Rectal smooth muscle tissue (tissue), 1 donor: ENCODE measurements around the gene ARID1A.

Experiments used
- H3K27ac ChIP-seq: one replicate; pipeline ENCODE4 v1.7.0; 2013; ENCODE audit warnings: low read depth, low read length, inconsistent platforms
- H3K27me3 ChIP-seq: one replicate; pipeline ENCODE4 v1.7.0; 2013; ENCODE audit warnings: low read length; ENCODE audit not compliant: control insufficient read depth, insufficient read depth
- H3K36me3 ChIP-seq: one replicate; pipeline ENCODE4 v1.7.0; 2013; ENCODE audit warnings: low read length; ENCODE audit not compliant: control insufficient read depth, insufficient read depth
- H3K4me1 ChIP-seq: one replicate; pipeline ENCODE4 v1.7.0; 2013; ENCODE audit warnings: low read length; ENCODE audit not compliant: control insufficient read depth, insufficient read depth
- H3K4me3 ChIP-seq: one replicate; pipeline ENCODE4 v1.7.0; 2013; ENCODE audit warnings: low read length
- H3K9ac ChIP-seq: one replicate; pipeline ENCODE4 v1.7.0; 2013; ENCODE audit warnings: low read length

The ARID1A gene

GRCh38 chr1:26692793-26693490 is 2.9 kb upstream of the ARID1A start:
- Histone ChIP-seq H3K4me1 (peaks cover 21% of the 10 kb centered on the region), H3K4me3 (peak overlapping the region; percentile 77), H3K36me3 (no peaks in the 10 kb centered on the region), H3K27me3 (no peaks in the 10 kb centered on the region), H3K9ac (peak overlapping the region; percentile 63), H3K27ac (peak overlapping the region; percentile 91)

GRCh38 chr1:26693599-26694572 is 1.9 kb upstream of the ARID1A start:
- Histone ChIP-seq H3K9ac (peak overlapping the region; percentile 28), H3K4me3 (peak overlapping the region; percentile 77), H3K4me1 (peaks cover 26% of the 10 kb centered on the region), H3K27me3 (no peaks in the 10 kb centered on the region), H3K36me3 (no peaks in the 10 kb centered on the region), H3K27ac (peak overlapping the region; percentile 91)

- peaks cover 35% of the 10 kb centered on the region for H3K4me1 ChIP-seq
- no peaks in the 10 kb centered on the region for H3K36me3 ChIP-seq
- H3K9ac ChIP-seq = peak overlapping the region; percentile 58
Observed at GRCh38 chr1:26694638-26695355, 1.0 kb upstream of the ARID1A start.

GRCh38 chr1:26696119-26696653 is 371 bp downstream of the ARID1A start:
- peak overlapping the region; percentile 64 for H3K9ac ChIP-seq
- peak overlapping the region; percentile 91 for H3K27ac ChIP-seq
- peak overlapping the region; percentile 65 for H3K4me3 ChIP-seq
- no peaks in the 10 kb centered on the region for H3K36me3 ChIP-seq
- no peaks in the 10 kb centered on the region for H3K27me3 ChIP-seq
- peaks cover 48% of the 10 kb centered on the region for H3K4me1 ChIP-seq

More at GRCh38 chr1:26694638-26695355, 1.0 kb upstream of the ARID1A start:
- Histone ChIP-seq H3K27me3 (no peaks in the 10 kb centered on the region), H3K4me3 (peak overlapping the region; percentile 82), H3K27ac (peak overlapping the region; percentile 91)

- Histone ChIP-seq H3K36me3 (no peaks in the 10 kb centered on the region), H3K27me3 (no peaks in the 10 kb centered on the region), H3K4me1 (peaks cover 54% of the 10 kb centered on the region), H3K9ac (peak overlapping the region; percentile 64), H3K4me3 (peak overlapping the region; percentile 65), H3K27ac (peak overlapping the region; percentile 91)
Observed at GRCh38 chr1:26696654-26697430, 1.0 kb downstream of the ARID1A start.

- Histone ChIP-seq H3K4me1 (peaks cover 58% of the 10 kb centered on the region), H3K27ac (peak overlapping the region; percentile 91), H3K36me3 (no peaks in the 10 kb centered on the region), H3K9ac (peak overlapping the region; percentile 64), H3K27me3 (no peaks in the 10 kb centered on the region), H3K4me3 (peak overlapping the region; percentile 65)
Observed at GRCh38 chr1:26697431-26697977, 1.7 kb downstream of the ARID1A start.

- H3K27me3 ChIP-seq = no peaks in the 10 kb centered on the region
- H3K36me3 ChIP-seq = no peaks in the 10 kb centered on the region
- H3K4me3 ChIP-seq = peak overlapping the region; percentile 65
- H3K27ac ChIP-seq = peak overlapping the region; percentile 91
- peak overlapping the region; percentile 38 for H3K9ac ChIP-seq
- H3K4me1 ChIP-seq = peaks cover 61% of the 10 kb centered on the region
Observed at GRCh38 chr1:26697978-26698849, 2.4 kb downstream of the ARID1A start.

- H3K27ac ChIP-seq = peak overlapping the region; percentile 6
- H3K9ac ChIP-seq = no peak overlapping the region
- peaks cover 48% of the 10 kb centered on the region for H3K4me1 ChIP-seq
- H3K4me3 ChIP-seq = no peak overlapping the region
- no peaks in the 10 kb centered on the region for H3K27me3 ChIP-seq
- H3K36me3 ChIP-seq = no peaks in the 10 kb centered on the region
Observed at GRCh38 chr1:26700711-26701110, 4.9 kb downstream of the ARID1A start.

GRCh38 chr1:26701266-26701994 is 5.6 kb downstream of the ARID1A start:
- peaks cover 55% of the 10 kb centered on the region for H3K4me1 ChIP-seq
- H3K27ac ChIP-seq = no peak overlapping the region
- no peaks in the 10 kb centered on the region for H3K27me3 ChIP-seq
- H3K4me3 ChIP-seq = no peak overlapping the region
- H3K9ac ChIP-seq = peak overlapping the region; percentile 36
- no peaks in the 10 kb centered on the region for H3K36me3 ChIP-seq

GRCh38 chr1:26701995-26702679 is 6.3 kb downstream of the ARID1A start:
- Histone ChIP-seq H3K27ac (no peak overlapping the region), H3K27me3 (no peaks in the 10 kb centered on the region), H3K4me3 (no peak overlapping the region), H3K9ac (no peak overlapping the region), H3K36me3 (no peaks in the 10 kb centered on the region), H3K4me1 (peaks cover 58% of the 10 kb centered on the region)
